DMS153 treated with DMSO at 0.1 percent for 48 hours (cell line): ENCODE results near the gene SLC25A6.
"Not testable (repeated sequence)": the region's sequence is repeated elsewhere in the genome, so short reads cannot be mapped to it uniquely, and the experiment has no call there.

Experiments used
- DNase-seq: peaks from one replicate; lab custom pipeline; 2025; ENCODE audit not compliant: unreplicated experiment; lab: John Stamatoyannopoulos, UW

The SLC25A6 gene

GRCh38 chrX:1391707-1392375 is at the start of gene SLC25A6:
SLC25A6 (minus strand) TSS chrX:1392113; CDS start chrX:1392009, 104 bp downstream.
- DNase-seq: no peak

GRCh38 chrX:1440506-1440905 is 48.6 kb upstream of the SLC25A6 start:
- DNase-seq: no peak

GRCh38 chrX:1435241-1435895 is 43.5 kb upstream of the SLC25A6 start:
- no peak for DNase-seq

- DNase-seq: no peak
These were observed 42.9 kb upstream of the SLC25A6 start for GRCh38 chrX:1434871-1435240.

- DNase-seq: no peak
These were observed 41.9 kb upstream of the SLC25A6 start for GRCh38 chrX:1433646-1434357.

- DNase-seq: no peak
These were observed 38.5 kb upstream of the SLC25A6 start for GRCh38 chrX:1430451-1430850.

GRCh38 chrX:1427756-1428155 is 35.8 kb upstream of the SLC25A6 start:
- DNase-seq: no peak

- not testable (repeated sequence) for DNase-seq
These were observed 34.4 kb upstream of the SLC25A6 start for GRCh38 chrX:1426321-1426720.

GRCh38 chrX:1425381-1425780 is 33.5 kb upstream of the SLC25A6 start:
- no peak for DNase-seq

GRCh38 chrX:1424147-1424851 is 32.4 kb upstream of the SLC25A6 start:
- DNase-seq: no peak

- DNase-seq: no peak
These were observed 31.3 kb upstream of the SLC25A6 start for GRCh38 chrX:1423215-1423614.

GRCh38 chrX:1422135-1422465 is 30.2 kb upstream of the SLC25A6 start:
- DNase-seq: no peak

- DNase-seq: no peak
These were observed 29.7 kb upstream of the SLC25A6 start for GRCh38 chrX:1421433-1422134.

GRCh38 chrX:1420371-1420770 is 28.5 kb upstream of the SLC25A6 start:
- DNase-seq: no peak

GRCh38 chrX:1419545-1420355 is 27.8 kb upstream of the SLC25A6 start:
- DNase-seq: no peak

GRCh38 chrX:1418901-1419544 is 27.1 kb upstream of the SLC25A6 start:
- no peak for DNase-seq

- DNase-seq: no peak
These were observed 26.2 kb upstream of the SLC25A6 start for GRCh38 chrX:1417921-1418771.

GRCh38 chrX:1416965-1417760 is 25.2 kb upstream of the SLC25A6 start:
- DNase-seq: no peak
